HG03175 (cell line): ENCODE data around the gene HLX.
A peak's percentile ranks its signal among the peaks of the same experiment; 100 is the strongest.

Experiments
- ATAC-seq: cut with Tn5 transposase; IDR thresholded peaks from one replicate; pipeline ENCODE4 v1.9.1; 2021; ENCODE audit warnings: mild to moderate bottlenecking, moderate library complexity; ENCODE audit not compliant: unreplicated experiment

The HLX gene

DNA sequence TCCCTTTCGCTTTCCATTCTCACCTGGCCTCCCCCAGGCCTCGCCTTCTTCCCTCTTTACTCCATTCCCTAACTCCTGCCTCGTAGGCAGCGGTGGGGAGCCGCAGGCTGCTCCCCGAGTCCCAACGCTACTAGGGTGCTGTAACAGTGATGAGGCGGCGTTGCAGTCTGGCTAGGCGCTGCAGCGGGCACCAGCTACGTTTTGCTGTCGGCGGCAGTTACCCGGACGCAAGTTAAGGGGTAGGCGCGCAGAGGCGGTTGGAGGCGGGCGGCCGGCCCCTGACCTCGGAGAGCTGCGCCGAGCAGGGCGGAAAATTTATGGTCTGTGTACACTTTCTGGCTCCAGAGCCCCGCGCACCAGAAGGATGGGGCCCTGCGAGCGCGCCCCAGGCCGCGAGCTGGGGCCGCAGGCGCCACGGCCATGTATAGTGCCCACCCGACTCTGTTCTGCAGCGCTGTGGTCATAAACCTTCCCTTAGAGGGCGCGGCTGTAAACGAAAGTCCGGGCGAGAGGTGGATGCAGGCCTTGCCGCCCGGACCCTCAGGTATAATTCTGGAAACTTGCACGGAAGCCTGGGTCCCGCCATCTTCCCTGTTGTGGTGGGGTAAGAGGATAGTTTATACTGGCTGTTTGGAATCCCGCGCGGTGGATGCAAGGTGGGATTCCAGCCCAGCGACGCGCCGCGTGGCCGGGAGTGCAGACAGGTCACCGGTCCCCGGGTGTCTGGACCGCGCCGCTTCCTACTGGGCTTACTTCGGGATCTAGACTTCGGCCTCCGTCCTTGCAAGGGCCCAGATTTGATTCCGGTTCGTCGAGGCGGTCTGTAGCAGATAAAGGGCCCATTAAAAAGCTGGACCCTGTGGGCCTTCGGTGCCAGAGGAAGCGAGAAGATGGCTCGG lies 15.0 kb downstream of the HLX start:
- no peak for ATAC-seq

DNA sequence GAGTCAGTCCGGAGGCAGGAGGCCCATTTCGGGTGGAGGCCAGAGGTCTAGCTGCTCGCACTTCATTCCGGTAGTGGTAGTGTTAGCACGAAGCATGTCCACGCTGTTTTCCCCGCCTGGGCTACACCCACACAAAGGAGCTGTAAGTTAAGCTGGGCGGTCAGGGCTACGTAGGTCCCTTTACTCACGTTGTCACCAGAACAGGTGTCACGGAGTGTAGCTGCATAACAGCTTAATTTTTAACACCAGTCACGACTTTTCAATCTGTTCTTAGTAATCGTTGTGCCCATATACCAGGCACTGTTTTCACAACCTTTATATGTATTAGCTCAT lies 15.6 kb downstream of the HLX start:
- no peak for ATAC-seq

DNA sequence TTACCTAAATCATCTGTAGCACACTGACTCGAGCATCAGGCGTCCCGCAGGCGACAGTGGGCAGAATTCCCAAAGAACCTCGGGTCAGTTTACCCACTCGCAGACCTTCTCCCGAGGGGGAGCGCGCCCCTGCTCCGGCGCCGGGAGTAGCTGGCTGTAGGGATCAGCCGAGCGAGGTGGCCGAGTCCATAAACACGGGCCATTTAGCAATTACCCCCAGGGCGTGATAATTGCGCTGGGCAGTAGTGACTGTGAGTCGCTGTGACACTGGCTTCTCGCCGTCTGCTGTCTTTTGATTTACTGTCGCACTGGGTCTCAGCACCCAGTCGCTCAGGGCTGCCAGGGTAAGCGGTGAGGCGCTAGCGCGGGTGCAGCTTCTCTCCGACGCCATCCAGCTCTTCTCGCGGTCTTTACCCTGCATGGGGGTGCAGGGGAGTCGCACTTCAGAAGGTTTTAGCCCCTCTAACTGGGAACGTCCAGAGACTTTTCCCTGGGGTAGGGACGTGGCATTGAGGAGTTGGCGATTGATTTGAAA lies 16.2 kb downstream of the HLX start:
- ATAC-seq: no peak

DNA sequence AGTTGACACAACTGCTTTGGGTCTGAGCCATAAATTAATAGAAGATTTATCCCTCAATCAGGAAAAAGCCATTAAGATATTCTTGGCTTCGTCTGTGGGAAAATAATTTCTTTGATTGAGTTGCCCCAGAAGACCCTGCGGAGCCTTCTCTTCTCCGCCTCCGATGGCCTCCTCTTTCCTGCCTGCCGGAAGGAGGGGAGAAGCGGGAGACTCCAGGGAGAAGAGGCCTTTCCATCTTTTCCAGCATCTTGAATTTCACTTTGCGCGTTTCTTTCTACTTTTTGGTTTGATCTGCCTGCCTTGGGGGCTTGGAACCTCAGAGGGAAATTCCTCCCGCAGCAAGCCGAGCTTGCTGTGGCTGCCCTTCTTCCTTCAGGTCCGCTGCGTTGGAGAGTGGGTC lies 16.8 kb downstream of the HLX start:
- ATAC-seq: no peak

DNA sequence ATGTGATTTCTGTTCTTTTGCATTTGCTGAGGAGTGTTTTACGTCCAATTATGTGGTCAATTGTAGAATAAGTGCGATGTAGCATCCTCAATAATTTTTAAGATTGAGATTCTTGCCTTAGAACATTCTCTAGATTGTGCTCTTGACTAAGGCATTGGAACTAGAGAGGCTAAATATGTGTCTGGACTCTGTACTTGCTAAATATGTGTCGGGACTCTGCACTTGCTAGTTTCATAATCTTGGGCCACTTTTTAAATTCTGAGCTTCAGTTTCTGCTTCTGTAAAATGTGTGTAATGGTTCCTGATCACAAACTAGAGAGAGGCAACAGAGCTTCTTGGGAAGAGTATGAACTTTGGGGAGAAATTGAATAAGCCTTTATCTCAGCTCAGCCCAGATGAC lies 21.6 kb downstream of the HLX start:
- no peak for ATAC-seq

DNA sequence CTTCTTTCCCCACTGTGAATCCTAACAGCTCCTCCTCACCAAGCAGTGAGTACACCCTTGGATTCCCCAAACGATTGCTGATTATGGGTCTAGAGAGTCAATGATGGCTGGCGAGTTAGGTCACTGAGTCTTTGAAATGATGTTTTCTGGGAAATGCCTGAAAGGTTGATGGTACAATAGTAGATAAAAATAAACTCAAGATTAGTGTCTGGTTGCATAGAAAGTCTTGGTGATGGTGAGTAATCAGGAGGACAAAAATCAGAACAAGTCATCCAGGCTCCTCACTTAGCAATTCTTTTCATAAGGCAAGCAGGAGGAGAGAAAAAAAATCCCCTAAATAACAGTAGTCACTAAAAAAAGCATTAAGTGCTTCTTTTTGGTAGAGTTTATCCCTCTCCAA lies 22.6 kb downstream of the HLX start:
- no peak for ATAC-seq

DNA sequence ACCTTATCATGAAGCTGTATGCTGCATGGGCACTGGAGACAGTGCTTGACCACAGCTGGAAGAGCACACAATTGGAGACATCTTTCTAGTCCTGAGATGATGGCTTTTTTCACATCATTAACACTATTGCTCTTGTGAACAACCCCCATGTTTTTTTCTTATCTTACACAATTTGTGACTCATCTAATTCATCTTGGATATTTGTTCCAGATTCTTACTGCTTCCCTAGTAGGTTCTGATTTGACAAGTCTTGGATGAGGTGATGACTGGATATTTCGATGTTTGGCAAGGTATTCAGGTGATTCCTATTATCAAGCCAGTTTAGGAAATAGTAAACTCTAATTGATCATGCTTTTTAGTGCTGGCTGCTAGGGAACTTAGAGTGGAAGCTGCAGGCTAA lies 23.7 kb downstream of the HLX start:
- ATAC-seq: no peak

DNA sequence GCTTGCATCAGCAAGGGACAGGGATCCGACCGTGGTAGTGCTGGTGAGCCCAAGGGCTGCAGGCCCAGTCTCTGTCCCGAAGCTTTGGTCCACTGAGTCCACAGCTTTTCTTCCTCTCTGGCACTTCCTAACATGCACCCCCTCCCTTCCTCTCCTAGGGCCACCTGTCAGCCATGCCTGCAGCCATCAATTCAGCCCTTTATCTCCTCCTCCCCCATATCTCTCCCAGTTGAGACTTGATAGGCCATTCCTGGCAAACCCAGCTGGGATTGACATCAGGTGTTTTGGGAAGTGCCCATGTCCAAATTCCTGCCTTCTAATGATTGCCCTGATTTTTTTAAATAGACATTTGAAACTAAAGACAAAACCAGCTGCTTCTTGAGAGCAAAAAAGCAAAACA lies 25.6 kb downstream of the HLX start:
- ATAC-seq: no peak

DNA sequence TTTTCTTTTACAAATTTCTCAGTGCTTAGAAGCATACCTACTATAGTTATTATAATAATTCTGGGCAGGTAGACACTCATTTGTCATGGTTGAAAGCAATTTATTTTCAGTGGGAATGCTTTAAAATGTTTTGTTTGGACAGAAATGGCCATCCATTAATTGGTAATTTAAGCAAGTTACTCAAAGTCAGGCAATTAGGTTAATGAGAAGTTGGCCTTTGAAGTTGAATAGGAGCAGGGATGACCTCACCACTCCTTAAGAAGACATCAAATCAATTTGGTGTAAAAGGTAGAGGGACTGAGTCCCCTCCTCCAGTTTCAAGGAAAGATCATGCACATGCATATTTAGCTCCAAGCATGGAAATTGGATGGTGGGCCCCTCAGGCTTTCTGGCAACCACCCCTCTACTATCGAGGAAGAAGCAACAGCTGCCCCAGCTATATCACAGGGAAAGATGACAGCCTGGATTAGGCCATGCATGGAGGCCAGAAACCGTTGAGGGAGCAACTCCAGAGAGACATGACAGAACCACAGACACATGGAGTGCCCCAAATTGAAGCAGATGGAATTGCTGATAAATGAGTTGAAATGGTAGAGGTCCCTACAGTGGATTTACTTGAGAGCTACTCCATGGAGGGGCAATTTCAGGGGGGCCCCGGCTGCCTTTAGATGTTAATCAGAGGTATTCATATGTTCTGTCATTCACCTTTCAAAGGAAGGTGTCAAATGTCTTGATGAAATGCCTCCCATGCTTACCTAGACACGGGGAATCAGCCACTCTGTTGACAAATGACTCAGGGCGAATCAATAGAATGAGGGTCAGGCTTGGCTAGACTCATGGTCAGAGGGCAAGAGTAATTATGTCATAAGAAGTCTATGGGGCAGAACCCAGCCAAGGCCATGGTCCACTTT lies 26.7 kb downstream of the HLX start:
- no peak for ATAC-seq

DNA sequence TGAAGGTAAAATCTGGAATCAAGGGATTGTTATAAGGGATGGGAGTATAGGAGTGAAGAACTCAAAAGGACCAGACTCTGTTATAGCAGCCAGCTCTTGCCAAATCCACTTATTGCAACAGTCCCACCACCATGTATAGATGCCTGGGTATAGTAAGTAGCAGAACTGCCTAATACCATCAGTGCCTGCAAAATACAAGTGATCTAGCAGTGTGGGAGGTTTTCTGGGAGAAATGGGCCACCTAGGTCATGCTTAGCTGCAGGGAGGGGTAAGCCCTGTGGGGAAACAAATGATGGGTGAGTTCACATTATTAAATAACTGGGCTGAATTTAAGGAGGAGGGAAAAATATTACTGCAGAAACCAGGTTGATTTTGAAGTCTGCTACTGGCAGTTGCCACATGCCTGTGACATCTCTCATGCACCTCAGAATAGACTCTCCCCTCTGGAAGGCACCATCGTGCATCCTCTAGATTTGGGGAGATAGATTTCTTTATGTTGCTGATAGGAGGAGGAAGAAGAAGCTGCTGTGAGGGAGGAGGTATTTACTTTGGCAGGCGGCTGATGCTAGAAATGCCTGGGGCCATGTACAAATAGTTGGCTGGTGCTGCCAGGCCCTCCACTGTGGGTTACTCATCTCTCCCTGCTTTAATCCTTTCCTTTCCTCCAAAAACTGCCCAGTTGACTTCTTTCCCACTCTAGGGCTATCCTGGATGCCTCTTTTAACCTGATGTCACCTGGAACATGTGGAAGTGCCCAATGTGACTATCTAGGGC lies 27.5 kb downstream of the HLX start:
- no peak for ATAC-seq

DNA sequence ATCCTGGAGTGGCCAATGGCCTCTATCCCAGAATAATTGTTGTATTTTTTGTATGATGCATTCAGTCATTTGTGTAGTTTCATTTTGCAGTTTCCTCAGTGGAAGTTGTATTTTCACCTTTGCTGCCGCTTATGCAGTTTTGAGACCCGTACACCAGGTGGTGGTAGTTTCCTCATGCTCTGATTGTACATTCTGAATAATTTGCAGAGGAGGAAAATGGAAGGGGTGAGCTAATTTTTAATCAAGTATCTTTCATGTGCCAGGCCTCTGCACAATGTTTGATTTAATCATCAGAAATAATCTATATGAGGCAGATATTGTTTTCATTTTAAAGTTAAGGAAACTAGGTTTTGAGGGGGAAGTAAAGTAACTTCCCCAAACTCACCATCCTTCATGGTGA lies 29.5 kb downstream of the HLX start:
- peak; percentile 55 for ATAC-seq

DNA sequence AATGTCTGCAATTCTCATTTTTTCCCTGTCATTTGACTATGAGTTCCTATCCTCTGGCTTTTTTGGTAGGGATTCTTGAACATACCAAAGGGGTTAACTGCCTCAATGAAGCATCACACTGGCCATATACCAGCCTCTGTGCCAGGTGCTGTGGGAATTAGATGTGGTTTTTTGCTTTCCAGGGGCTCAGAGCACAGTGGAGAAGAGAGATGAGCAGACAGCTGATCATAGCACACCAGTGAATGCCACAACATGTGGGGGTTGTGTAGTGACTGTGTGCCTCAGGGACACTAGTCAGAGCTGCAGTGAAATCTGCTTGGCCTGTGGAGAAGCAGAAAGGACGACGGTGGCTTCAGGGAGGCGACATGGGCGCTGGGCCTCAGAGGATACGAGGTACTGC lies 30.8 kb downstream of the HLX start:
- no peak for ATAC-seq

DNA sequence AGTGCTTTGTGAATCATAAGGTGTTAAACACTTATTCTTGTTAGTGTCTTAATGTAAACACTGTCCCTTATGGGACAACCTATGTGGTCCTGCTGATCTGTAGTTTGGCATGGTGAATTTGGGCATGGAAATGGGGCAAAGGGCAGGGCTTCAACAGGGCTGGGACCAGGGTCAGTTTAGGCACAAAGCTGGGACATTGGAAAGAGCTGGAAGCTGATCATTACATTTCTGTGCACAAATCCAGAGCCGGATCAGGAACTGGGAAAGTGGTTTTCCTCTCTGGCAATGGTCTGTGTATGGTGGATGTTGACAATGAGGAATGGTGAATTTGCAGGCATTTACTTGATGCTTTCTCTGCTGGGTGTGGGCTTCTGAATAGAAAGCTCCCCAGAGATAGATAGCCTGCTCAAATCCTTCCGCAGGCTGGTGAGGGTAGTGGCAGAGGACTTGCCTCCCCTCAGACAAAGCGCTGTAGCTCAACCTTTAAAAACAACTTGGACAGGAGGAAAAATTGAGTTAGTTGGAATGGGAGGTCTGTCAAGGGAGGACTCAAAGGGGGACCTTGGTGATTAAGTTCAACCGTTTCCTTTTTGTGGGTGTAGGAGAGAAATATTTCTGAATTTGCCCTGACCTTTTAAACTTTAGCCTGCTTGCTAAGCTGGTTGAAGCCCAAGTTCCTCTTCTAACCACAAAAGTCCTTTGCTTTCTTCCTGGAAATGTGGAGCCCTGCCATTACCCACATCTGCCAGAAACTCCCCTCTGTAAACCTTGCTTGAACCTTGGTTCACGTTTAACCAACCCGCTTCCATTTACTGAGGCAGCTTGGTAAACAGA lies 35.3 kb downstream of the HLX start:
- ATAC-seq: no peak

DNA sequence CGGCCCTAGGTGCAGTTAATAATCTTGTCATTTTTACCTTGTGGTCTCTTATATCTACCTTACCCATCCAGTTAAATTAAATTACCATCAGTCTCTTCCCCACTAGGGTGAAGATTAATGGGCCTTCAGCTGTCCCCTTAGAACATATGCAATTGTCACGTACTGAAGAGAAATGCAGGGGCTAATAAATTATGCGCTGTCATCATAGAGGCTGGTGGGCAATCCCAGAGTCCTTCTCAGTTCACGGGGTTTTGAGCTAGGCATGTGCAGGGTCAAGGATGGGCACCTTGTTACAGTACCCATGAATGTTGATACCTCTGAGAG lies 35.8 kb downstream of the HLX start:
- ATAC-seq: no peak

DNA sequence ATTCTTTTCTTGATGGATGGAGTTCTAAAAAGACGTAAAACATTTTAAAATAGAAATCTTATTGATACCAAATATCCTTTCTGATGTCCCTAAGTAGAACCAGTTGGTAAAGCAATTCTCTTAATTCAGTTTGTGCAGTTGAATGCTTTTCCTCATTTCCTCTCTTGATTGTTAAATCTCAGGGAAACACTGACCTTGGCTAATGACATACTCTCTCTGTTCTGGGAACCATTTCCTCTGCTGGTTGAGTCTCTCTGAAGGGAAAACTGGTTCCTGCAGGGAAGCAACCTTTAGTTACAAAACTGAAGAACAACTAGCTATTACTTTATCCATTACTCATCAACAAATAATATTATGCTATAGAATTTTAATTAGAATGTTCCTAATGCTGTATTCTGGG lies 36.7 kb downstream of the HLX start:
- no peak for ATAC-seq

DNA sequence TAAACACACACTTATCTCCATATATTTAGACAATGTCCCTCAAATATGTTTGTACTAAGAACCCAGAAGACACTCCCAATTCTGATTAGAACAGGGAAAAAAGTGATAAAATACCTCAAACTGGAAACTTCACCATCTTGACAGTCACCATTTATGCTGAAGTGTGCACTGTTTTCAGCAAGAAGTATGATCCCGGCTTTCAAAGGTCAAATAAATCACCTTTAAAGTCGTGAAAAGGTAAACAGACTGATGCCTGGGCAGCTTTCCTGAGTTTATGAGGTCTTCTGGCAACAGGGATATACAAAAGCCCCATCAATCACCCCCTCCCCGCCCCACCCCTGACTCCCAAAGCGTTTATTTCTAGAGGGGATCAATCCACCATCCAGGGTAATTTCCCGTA lies 37.9 kb downstream of the HLX start:
- no peak for ATAC-seq

DNA sequence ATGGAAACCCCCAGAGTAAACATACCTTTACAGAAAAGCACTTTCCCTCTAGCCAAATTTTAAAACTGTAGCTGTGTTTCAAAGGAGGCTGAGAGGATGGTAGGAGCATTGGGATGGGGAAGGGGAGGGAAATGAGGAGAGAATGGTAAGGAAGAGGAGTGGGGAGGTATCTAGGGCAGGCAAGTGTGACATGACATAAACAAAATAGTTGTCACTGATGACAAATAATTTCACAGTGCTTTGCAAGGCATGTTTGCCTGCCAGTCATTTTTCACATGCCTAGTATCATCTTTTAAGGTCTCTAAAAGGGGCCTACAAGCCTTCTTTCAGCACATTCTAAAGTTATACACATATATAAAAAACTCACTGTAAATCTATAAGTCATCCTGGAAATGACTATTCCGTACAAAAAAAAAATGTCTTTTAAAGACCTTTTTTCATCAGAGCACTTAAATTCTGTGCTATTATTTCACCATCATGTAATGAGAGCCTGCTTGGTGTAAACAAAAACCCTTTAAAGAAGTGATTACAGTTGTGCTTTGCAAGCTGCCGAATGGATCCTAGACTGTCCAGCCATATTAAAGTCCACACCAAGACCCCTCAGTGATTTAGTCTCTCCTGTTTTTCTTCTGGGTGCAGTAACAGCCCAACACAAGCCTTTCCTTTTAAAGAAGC lies 38.4 kb downstream of the HLX start:
- no peak for ATAC-seq

DNA sequence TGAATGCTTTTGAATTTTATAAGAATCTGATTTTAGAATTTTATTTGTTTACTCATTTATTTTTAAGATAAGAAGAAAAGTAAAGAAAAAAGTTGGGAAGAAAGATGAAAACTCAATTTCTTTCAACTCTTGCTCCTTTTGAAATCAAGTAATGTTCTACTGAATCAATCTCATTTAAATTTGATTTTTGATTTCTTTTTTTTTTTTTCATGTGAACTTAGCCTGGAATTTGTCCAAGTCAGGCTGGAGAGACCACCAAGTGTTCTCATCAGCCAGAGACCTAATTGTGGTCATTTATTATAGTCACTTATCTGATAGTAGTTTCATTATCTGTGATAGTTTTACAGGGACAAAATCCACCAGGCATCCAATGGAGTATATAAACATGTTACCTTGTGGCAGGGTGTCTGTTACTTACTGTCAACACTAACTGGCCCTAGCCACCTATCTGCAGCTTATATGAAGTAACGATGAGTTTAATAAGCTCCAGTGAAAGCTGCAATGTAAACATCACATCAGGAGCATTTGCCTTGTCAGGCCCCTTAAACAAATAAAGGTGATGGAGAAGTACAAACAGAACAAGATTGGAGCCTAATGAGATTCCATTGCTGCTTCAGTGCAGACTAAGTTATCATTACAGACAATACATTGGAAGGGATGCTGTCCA lies 39.2 kb downstream of the HLX start:
- ATAC-seq: no peak

DNA sequence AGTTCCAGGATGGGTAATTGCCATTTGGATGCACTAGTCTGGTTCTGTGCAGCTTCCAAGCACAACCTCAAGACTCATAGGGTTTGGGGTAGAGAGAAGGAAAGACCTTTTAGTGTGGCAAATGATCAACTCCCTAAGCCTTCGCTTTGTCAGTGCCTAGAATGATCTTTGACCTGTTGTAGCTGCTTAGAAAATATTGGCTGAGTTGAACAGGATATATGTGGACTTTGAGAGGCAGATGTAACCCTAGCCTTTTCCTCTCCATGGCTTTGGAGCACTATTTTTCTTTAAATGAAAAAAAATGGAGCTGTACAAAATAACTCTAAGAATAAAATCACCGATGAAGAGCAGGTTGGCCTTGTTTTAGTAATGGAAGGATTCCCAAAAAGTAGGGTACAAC lies 41.7 kb downstream of the HLX start:
- ATAC-seq: no peak
